Progenitor cell of endocrine pancreas (in vitro differentiated cells): ENCODE measurements around the gene RAD51B. TPM values are rescaled to one million over a fixed set of nuclear protein-coding genes. Genes with fewer than 3 reads are reported as not detected.

Experiments used
- DNase-seq: peaks from one replicate; pipeline ENCODE4 v3.0.0; 2021; ENCODE audit warnings: low spot score; ENCODE audit not compliant: unreplicated experiment
- H3K27ac Mint-ChIP-seq: 2 replicates; pipeline ENCODE4 v1.8.0; 2021; ENCODE audit warnings: mild to moderate bottlenecking, moderate library complexity, mixed read lengths
- H3K27me3 Mint-ChIP-seq: 2 replicates; pipeline ENCODE4 v1.8.0; 2021; ENCODE audit warnings: mixed read lengths
- H3K36me3 Mint-ChIP-seq: 2 replicates; pipeline ENCODE4 v1.8.0; 2022; ENCODE audit warnings: mixed read lengths; ENCODE audit not compliant: insufficient read depth
- H3K4me1 Mint-ChIP-seq: 2 replicates; pipeline ENCODE4 v1.8.0; 2021; ENCODE audit warnings: low read depth, mixed read lengths
- H3K4me3 Mint-ChIP-seq: 2 replicates; pipeline ENCODE4 v1.8.0; 2021; ENCODE audit warnings: low read depth, mild to moderate bottlenecking, moderate library complexity, mixed read lengths
- H3K9me3 Mint-ChIP-seq: 2 replicates; pipeline ENCODE4 v1.8.0; 2021; ENCODE audit warnings: low read depth, mixed read lengths
- total RNA-seq: library from RNA; stranded (reverse); gene quantifications from 2 replicates; pipeline ENCODE4 v1.2.1, GENCODE V29; 2021
- TF ChIP-seq, protein P1 (sequence below): fragments of 200-600 bp; sonication (generic); IDR thresholded peaks from one replicate; pipeline ENCODE4 v1.5.0; 2021; ENCODE audit warnings: antibody characterized with exemption, mild to moderate bottlenecking; ENCODE audit not compliant: unreplicated experiment

Gene RAD51B
- total RNA-seq, 1 donor from 2014 or later = 24.7 TPM

GRCh38 chr14:68573126-68573525 lies 753.5 kb downstream of the RAD51B start:
- Mint-ChIP-seq H3K4me1 (peaks cover 26% of the 10 kb centered on the region), H3K36me3 (peaks cover 2% of the 10 kb centered on the region), H3K9me3 (peaks cover 5% of the 10 kb centered on the region), H3K4me3 (no peak overlapping the region), H3K27ac (no peak overlapping the region), H3K27me3 (no peaks in the 10 kb centered on the region)
- TF ChIP-seq, protein P1, sequence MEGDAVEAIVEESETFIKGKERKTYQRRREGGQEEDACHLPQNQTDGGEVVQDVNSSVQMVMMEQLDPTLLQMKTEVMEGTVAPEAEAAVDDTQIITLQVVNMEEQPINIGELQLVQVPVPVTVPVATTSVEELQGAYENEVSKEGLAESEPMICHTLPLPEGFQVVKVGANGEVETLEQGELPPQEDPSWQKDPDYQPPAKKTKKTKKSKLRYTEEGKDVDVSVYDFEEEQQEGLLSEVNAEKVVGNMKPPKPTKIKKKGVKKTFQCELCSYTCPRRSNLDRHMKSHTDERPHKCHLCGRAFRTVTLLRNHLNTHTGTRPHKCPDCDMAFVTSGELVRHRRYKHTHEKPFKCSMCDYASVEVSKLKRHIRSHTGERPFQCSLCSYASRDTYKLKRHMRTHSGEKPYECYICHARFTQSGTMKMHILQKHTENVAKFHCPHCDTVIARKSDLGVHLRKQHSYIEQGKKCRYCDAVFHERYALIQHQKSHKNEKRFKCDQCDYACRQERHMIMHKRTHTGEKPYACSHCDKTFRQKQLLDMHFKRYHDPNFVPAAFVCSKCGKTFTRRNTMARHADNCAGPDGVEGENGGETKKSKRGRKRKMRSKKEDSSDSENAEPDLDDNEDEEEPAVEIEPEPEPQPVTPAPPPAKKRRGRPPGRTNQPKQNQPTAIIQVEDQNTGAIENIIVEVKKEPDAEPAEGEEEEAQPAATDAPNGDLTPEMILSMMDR = no peak
- no peak for DNase-seq

DNA sequence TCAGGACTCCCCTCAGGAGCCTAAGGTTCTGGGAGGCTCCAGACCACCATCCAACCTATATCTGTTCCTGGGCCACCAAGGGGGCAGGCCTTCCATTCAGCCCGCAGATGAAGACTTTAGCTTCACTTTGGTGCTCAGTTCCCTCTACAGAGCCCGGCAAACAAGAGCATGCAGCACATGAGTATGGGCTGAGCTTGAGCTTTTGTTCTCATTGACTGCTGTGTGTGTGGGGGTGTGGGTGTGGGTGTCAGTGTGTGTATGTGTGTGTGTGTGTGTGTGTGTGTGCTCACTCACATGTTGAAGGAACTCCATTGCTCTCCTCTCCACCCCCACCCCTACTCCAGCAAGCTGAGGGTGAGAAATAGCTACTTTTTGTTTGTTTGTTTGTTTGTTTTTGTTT lies 754.1 kb downstream of the RAD51B start:
- DNase-seq = no peak
- Mint-ChIP-seq H3K9me3 (peaks cover 5% of the 10 kb centered on the region), H3K27ac (no peak overlapping the region), H3K36me3 (peaks cover 1% of the 10 kb centered on the region), H3K4me3 (no peak overlapping the region), H3K4me1 (peaks cover 24% of the 10 kb centered on the region), H3K27me3 (no peaks in the 10 kb centered on the region)
- TF ChIP-seq, protein P1 = no peak

DNA sequence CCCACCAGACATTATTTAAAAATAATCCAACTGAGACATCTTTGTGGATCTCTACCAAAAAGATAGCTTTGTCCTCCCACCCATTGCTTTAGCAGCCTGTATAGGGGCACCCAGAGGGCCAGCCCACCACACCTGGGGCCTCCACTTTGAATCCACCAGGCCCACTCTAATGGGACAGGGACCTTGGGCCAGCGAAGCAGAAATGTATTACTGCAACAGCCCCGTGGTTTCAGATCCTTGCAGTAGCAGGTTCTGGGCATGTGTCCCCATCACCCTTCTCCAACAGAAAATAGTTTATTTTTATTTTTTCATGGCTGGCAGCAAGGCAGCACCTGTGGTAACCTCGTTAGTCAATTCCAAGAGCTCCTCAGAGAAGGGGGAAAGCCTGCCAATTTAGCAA lies 754.9 kb downstream of the RAD51B start:
- DNase-seq = no peak
- peaks cover 5% of the 10 kb centered on the region for H3K9me3 Mint-ChIP-seq
- peaks cover 17% of the 10 kb centered on the region for H3K4me1 Mint-ChIP-seq
- no peak overlapping the region for H3K27ac Mint-ChIP-seq
- H3K27me3 Mint-ChIP-seq = no peaks in the 10 kb centered on the region
- no peaks in the 10 kb centered on the region for H3K36me3 Mint-ChIP-seq
- TF ChIP-seq, protein P1 = no peak
- no peak overlapping the region for H3K4me3 Mint-ChIP-seq

DNA sequence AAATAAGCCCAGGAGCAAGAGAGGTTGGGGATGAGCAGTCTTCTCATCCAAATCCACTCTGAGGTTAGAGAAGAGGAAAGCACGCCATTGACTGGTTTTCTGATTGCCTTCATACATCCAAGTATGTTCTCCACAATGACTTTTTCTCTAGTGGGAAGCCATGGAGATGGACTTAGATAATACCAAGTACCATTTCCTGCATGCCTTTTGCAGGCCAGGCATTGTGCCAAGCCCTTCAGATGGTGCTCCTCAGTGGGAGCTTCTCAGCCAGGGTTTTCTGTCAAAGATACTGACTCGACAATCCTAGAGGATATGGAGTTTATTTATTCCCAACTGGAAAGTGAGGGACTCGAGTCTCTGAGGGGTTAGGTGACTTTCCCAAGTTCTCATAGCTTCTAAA lies 755.3 kb downstream of the RAD51B start:
- peaks cover 5% of the 10 kb centered on the region for H3K9me3 Mint-ChIP-seq
- TF ChIP-seq, protein P1 = no peak
- DNase-seq = no peak
- no peaks in the 10 kb centered on the region for H3K27me3 Mint-ChIP-seq
- no peak overlapping the region for H3K27ac Mint-ChIP-seq
- no peak overlapping the region for H3K4me3 Mint-ChIP-seq
- no peaks in the 10 kb centered on the region for H3K36me3 Mint-ChIP-seq
- H3K4me1 Mint-ChIP-seq = peaks cover 12% of the 10 kb centered on the region

DNA sequence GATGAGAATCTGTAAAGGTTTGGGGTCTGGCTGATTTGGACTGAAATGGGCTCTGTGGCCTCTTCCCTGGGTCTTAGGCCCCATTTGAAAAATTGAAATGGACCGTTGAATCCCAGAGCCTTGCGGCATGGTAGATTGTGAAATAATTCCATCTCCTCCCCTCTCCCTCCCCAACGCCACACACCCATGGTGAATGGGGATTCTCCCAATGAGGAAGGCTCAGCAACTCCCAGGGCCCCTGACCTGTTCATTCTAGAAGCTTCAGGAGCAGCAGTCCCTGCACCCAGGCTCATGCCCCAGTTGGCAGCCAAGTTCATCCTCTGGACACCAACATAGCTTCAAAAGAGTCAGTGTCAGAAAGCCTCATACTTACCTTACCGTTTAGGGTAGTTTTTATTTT lies 755.8 kb downstream of the RAD51B start:
- DNase-seq = no peak
- Mint-ChIP-seq H3K36me3 (no peaks in the 10 kb centered on the region), H3K27ac (no peak overlapping the region), H3K4me1 (peaks cover 8% of the 10 kb centered on the region), H3K27me3 (no peaks in the 10 kb centered on the region), H3K9me3 (peaks cover 5% of the 10 kb centered on the region), H3K4me3 (no peak overlapping the region)
- TF ChIP-seq, protein P1 = no peak
